NCI-H524 treated with DMSO at 0.1 percent for 48 hours (cell line): ENCODE results near the gene BNIPL.

Experiments used
- DNase-seq: peaks from one replicate; lab custom pipeline; 2025; lab: John Stamatoyannopoulos, UW

The BNIPL gene

GRCh38 chr1:151058692-151059091 is 22.3 kb downstream of the BNIPL start:
- no peak for DNase-seq

- peak; percentile 22 for DNase-seq
Measured at GRCh38 chr1:151059109-151060006, 23.0 kb downstream of the BNIPL start, which contains the start of gene CDC42SE1. TSS of gene CDC42SE1 (minus strand) at chr1:151059622. CDS start at chr1:151055730, 3,892 bp downstream.

GRCh38 chr1:151060007-151060656 is 23.7 kb downstream of the BNIPL start, which contains the start of gene MLLT11:
TSS of gene MLLT11 (plus strand) at chr1:151060397. CDS start at chr1:151067225, 6,828 bp downstream.
- DNase-seq: peak; percentile 68

- DNase-seq: no peak
Measured at GRCh38 chr1:151060657-151061421, 24.5 kb downstream of the BNIPL start.

DNA sequence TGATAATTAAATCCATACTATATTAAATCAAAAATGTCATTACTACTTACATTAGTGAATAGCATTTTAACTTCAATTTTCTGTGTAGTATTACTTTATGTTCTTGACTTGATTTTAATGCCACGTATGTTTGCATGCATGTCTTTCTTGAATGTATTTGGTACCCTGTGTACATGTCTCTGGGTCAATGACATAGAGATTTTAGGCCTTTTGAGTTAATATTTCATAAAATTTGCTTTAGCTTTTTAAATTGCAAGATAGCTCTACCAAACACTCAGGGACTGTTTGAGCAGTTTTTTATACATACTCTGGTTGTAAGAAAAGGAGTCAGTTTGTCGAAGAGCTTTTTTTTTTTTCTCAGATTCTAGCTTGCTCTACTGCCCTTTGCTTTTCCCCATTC is 25.3 kb downstream of the BNIPL start:
- no peak for DNase-seq

DNA sequence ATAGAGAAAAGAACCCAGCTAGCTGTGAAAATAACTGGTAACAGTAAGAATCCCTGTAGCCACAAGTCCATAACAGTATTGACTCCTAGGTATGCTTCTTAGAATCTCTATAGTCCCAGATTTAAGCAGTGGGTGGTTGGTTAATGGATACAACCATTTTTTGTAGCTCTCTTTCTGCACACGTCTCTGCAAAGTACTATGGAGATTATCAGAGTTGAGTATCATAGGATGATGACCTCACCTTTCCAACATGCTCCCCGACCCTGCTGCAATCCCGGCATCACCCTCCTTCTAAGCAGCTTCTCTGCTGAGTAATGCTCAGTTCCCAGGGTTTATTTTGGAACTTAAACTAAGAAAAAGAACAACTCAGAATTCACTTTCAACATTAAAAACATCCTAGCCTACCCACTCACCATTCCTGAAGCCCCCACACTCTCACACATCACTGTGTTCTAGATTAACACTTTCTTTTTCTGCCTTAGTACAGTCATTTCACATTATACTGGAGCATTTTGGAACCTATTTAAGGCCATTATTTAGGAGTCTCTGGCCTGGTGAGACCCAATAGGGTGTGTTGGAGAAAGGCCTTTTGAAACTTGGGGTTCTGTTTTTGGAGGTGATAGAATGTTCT is 26.5 kb downstream of the BNIPL start:
- no peak for DNase-seq

GRCh38 chr1:151065089-151065645 is 28.8 kb downstream of the BNIPL start:
- no peak for DNase-seq

GRCh38 chr1:151067185-151067584 is 30.8 kb downstream of the BNIPL start:
- DNase-seq: no peak

DNA sequence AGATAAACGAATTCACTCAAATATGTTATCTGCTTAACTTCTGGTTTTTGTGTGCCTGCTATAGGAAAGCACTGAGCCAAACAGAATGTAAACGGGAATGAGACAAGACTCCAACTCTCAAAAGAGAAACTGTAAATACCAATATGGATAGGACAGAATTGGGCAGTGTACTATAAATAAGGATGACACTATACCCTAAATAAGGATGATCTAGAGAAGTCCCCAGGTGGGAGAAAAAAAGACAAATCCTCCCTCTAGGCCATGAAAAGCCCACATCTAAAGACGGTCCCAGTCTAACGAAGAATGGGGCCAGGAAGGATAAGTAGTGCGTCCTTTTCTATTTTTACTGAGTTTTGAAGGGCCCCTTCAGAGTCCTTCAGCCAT is 32.7 kb downstream of the BNIPL start:
- DNase-seq: no peak

- DNase-seq: peak; percentile 66
Measured at GRCh38 chr1:151070474-151071276, 34.3 kb downstream of the BNIPL start, which contains the start of gene GABPB2. TSS of gene GABPB2 (plus strand) at chr1:151070761. CDS start at chr1:151088190, 17,429 bp downstream.

DNA sequence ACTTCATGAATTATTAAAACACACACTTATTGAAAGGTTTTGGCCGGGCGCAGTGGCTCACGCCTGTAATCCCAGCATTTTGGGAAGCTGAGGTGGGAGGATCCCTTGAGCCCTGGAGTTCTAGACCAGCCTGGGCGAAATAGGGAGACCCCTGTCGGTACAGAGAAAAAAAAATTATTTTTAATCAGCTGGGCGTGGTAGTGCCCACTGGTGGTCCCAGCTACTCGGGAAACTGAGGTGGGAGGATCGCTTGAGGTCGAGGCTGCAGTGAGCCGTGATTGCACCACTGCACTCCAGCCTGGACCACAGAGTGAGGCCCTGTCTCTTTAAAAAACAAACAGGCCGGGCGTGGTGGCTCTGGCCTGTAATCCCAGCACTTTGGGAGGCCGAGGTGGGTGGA is 35.8 kb downstream of the BNIPL start:
- no peak for DNase-seq

- DNase-seq: no peak
Measured at GRCh38 chr1:151085953-151086559, 49.7 kb downstream of the BNIPL start.
